Fibroblast of pulmonary artery (primary cell): ENCODE data around the gene MMD.
"Not testable (repeated sequence)": the region's sequence is repeated elsewhere in the genome, so short reads cannot be mapped to it uniquely, and the experiment has no call there.

Experiments
- DNase-seq: peaks from one replicate; pipeline ENCODE4 v3.0.0-alpha.2; 2010; ENCODE audit warnings: low read depth
- H3K4me3 ChIP-seq: replicated peaks from 2 replicates; pipeline ENCODE4 v1.5.1; 2011; ENCODE audit warnings: low read depth, mild to moderate bottlenecking, control low read depth, low read length, moderate library complexity
- TF ChIP-seq, protein P1 (sequence below): IDR thresholded peaks from 2 replicates; pipeline ENCODE4 v1.5.1; 2011; ENCODE audit warnings: mild to moderate bottlenecking, control low read depth, low read length, inconsistent platforms; ENCODE audit errors: missing control alignments

The MMD gene

DNA sequence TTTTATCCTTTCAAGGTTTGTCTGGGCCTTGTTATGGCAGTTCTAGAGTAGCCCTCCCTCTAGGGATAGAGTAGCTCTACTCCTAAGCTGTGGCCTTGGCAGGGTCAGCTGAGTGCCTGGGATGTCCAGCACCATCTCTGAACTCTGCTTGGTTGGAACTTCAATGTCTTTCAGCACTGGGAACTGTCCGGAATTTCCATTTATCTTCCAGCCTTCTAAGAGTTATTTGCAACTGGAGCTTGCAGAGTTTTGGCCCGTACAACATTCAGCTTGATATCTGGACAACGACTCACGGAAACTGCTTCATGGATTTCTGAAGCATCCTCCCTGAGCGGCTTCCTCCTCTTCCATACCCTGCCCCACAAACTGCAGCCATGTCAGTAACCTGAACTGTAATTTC, 22.9 kb downstream of the MMD start:
- TF ChIP-seq, protein P1, sequence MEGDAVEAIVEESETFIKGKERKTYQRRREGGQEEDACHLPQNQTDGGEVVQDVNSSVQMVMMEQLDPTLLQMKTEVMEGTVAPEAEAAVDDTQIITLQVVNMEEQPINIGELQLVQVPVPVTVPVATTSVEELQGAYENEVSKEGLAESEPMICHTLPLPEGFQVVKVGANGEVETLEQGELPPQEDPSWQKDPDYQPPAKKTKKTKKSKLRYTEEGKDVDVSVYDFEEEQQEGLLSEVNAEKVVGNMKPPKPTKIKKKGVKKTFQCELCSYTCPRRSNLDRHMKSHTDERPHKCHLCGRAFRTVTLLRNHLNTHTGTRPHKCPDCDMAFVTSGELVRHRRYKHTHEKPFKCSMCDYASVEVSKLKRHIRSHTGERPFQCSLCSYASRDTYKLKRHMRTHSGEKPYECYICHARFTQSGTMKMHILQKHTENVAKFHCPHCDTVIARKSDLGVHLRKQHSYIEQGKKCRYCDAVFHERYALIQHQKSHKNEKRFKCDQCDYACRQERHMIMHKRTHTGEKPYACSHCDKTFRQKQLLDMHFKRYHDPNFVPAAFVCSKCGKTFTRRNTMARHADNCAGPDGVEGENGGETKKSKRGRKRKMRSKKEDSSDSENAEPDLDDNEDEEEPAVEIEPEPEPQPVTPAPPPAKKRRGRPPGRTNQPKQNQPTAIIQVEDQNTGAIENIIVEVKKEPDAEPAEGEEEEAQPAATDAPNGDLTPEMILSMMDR = no peak
- H3K4me3 ChIP-seq = no peak overlapping the region
- peak; percentile 38 for DNase-seq

DNA sequence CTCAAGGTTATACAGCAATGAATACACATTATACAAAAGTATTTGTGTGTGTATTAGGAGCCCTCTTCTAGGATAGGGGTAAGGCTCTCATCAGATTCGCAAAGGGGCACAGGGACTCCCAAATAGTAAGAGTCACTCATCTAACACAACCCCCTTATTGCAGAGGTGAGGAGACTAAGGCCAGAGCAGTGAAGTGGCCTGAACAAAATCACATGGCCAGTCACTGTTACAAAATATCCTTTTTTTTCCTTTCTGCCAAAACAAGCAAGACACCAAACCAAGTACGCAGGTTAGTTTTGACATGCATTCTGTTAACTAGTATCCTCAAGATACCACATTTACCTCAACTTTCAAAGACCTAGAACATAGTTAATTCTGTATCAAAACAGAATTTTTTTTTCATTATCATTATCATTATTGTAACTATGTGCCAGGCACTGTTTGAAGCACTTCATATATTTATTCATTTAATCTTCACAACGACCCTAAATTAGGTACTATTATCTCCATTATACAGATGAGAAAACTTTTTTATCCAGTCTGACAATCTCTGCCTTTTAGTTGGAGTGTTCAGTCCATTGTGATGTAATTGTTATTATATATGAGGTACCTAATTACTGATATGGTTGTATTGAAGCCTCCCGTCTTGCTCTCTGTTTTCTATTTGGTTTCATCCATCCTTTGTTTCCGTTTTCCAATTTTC, 25.7 kb downstream of the MMD start:
- no peak for DNase-seq
- TF ChIP-seq, protein P1 = no peak

DNA sequence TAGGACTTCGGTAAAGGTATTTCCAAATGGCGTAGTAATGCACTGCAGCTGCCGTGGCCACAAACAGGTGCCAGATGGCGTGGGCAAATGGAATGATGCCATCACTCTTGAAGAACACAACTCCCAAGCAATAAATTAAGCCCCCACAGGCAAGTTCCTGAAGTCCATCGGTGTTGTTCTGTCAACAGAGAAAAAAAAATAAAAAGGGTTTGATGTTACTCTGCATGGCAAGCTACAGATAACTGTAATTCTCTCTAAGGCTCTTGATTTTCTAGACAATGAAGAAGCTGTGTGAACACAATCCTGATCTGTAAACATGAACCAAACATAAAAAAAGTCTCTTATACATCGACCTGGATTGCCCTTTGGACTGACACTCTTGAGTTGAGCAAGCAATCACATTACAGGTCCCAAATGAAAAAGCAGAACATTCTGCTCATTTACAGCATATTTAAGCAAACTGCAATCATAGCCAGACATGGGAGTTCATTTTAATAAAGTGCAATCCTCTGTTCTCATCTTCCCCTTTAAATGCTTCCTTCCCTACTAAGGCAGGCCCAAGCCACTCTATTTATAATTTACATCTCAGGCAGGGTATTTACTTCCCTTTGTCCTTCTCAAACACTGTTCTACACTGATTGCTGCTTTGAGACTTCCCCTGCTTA, 27.1 kb downstream of the MMD start:
- H3K4me3 ChIP-seq = no peak overlapping the region
- TF ChIP-seq, protein P1 = no peak
- DNase-seq = no peak

More for the DNA sequence above, 25.7 kb downstream of the MMD start:
- H3K4me3 ChIP-seq = no peak overlapping the region

DNA sequence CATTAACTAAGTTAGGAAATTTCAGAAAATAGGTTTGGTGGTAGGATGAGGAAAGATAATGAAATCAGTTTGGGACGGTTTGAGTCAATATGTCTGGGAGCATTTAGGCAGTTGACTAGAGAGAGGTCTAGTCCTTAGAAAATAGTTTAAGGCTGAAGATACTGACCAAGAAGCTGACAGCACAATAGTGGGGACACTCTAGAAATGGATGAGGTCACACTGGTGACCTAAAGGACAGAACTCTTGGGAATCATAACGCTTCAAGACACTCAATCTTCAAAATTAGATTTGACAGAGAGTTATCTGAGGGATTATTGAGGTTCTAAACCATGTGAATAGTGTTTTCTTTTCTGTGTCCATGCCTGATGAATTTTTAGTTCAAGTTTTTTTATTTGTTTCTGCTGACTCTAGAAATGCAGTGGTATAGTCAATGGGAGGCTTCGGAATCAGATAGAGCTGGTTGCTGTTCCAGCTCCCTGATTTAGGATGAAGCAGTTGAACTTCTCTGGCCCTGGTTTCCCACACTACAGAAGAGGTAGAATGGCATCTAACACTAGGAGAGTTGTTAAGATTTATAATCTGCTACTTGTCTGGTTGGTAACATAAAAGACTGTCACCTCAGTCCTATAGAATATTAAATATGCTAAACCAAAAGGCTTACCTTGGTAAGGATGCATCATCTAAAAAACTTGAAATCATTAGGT, 29.7 kb downstream of the MMD start:
- DNase-seq = no peak
- TF ChIP-seq, protein P1 = no peak
- no peak overlapping the region for H3K4me3 ChIP-seq

DNA sequence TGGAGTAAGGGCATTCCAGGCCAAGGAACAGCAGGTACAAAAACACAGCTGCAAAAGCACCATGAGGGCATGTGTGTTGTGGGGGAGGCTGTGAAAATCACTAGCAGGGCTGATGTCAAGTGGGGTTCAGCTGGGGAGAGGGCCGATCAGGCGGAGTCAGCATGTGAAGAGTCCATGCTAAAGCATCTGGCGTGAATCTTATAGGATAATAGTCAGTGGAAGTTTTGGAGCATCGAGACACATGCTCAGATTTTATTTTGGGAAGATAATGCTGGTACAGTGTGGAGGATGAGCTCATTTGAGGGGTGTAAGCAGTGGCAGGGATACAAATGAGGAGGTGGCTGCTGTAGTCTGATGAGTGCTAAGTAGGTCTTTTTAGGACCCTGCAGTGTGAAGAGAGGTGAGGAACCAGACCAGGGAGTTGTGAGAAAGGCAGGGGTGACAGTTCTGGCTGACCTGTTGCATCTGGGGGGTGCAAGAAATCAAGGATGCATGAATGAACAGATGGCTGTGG, 30.3 kb downstream of the MMD start:
- DNase-seq = no peak

DNA sequence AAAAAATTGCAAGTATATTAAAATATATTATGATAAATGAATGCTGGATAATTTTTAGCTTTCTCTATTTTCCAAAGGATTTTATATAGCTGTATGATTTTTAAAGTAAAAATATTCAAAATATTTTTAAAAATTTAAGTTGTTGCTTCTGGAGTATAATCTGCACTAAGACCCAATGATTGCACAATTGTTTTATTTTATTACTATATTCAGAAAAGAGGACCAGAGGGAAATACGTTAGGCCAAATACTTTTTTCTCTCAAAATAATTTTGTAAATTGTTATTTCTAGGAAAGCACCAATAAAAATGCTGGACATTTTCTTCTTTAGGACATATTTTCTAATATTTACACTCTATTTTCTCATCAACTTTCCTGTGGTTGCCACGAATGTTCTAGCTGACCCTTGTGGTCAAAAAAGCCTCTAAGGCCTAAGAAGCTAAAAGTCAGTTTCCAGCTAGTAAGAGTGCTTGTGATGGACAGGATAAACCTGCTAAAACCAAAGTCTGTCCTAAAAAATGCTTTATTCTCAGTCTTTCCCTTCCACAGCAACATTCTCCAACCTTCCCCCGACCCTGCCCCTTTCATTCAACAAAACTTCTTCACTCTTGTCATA, 31.2 kb downstream of the MMD start:
- no peak for DNase-seq
- TF ChIP-seq, protein P1 = no peak

More for the DNA sequence above, 30.3 kb downstream of the MMD start:
- TF ChIP-seq, protein P1 = no peak
- H3K4me3 ChIP-seq = no peak overlapping the region

DNA sequence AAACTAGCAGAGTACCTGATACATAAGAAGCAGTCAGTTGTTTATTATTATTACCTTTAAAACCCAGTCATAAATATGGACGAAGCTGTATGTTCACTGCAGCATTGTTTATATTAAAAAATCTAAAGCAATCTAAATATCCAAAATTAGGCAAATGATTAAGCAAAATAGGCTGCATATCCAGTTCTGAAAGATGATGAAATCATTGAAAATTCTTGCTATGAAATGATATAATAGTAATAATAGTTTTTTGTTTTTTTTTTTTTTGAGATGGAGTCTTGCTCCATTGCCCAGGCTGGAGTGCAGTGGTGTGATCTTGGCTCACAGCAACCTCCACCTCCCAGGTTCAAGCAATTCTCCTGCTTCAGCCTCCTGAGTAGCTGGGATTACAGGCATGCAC, 31.9 kb downstream of the MMD start:
- not testable (repeated sequence) for H3K4me3 ChIP-seq, DNase-seq

More for the DNA sequence above, 31.2 kb downstream of the MMD start:
- H3K4me3 ChIP-seq = no peak overlapping the region
